Hippocampal formation (tissue), 2 donors: Measurements from ENCODE around the gene KHDRBS2.

ENCODE experiments used
- DNase-seq, 2 donors: peaks; one replicate each; lab custom pipeline; 2025; lab: John Stamatoyannopoulos, UW

The KHDRBS2 gene

GRCh38 chr6:62175195-62175594, 110.8 kb downstream of the KHDRBS2 start:
- DNase-seq = no peak

- no peak for DNase-seq
Measured at GRCh38 chr6:62174548-62174947, 111.5 kb downstream of the KHDRBS2 start.

- DNase-seq = no peak
Measured at GRCh38 chr6:62167736-62168135, 118.3 kb downstream of the KHDRBS2 start.

- DNase-seq = no peak
Measured at GRCh38 chr6:62162858-62163257, 123.2 kb downstream of the KHDRBS2 start.

GRCh38 chr6:62152796-62153195, 133.2 kb downstream of the KHDRBS2 start:
- no peak for DNase-seq

GRCh38 chr6:62150048-62150663, 135.9 kb downstream of the KHDRBS2 start:
- peak; percentile 2 to 36 for DNase-seq

GRCh38 chr6:62146954-62147853, 138.8 kb downstream of the KHDRBS2 start:
- DNase-seq = no peak

- DNase-seq = no peak
Measured at GRCh38 chr6:62129127-62129526, 156.9 kb downstream of the KHDRBS2 start.

- DNase-seq = no peak
Measured at GRCh38 chr6:62119401-62119800, 166.6 kb downstream of the KHDRBS2 start.

- DNase-seq = no peak
Measured at GRCh38 chr6:62103186-62103859, 182.7 kb downstream of the KHDRBS2 start.

GRCh38 chr6:62102387-62102786, 183.6 kb downstream of the KHDRBS2 start:
- no peak for DNase-seq

GRCh38 chr6:62090442-62091229, 195.4 kb downstream of the KHDRBS2 start:
- no peak for DNase-seq

- DNase-seq = no peak
Measured at GRCh38 chr6:62089781-62090180, 196.2 kb downstream of the KHDRBS2 start.

- no peak for DNase-seq
Measured at GRCh38 chr6:62086047-62086446, 200.0 kb downstream of the KHDRBS2 start.

- no peak for DNase-seq
Measured at GRCh38 chr6:62075869-62076268, 210.2 kb downstream of the KHDRBS2 start.

- no peak for DNase-seq
Measured at GRCh38 chr6:62059901-62060300, 226.1 kb downstream of the KHDRBS2 start.

GRCh38 chr6:62057300-62057699, 228.7 kb downstream of the KHDRBS2 start:
- DNase-seq = no peak

GRCh38 chr6:62045502-62045901, 240.5 kb downstream of the KHDRBS2 start:
- no peak for DNase-seq

GRCh38 chr6:62043084-62043483, 242.9 kb downstream of the KHDRBS2 start:
- no peak for DNase-seq

- DNase-seq = no peak
Measured at GRCh38 chr6:62042429-62042828, 243.6 kb downstream of the KHDRBS2 start.

- DNase-seq = no peak
Measured at GRCh38 chr6:62039605-62040004, 246.4 kb downstream of the KHDRBS2 start.

GRCh38 chr6:62037445-62037844, 248.6 kb downstream of the KHDRBS2 start:
- no peak for DNase-seq
